ENCODE results near the gene NAT8L. TPM values are rescaled to one million over a fixed set of nuclear protein-coding genes. Genes with fewer than 3 reads are reported as not detected.

Gene NAT8L
- total and polyA plus RNA-seq, 2 experiments from 2014 or later, result 1.5 to 2.7 TPM

DNA sequence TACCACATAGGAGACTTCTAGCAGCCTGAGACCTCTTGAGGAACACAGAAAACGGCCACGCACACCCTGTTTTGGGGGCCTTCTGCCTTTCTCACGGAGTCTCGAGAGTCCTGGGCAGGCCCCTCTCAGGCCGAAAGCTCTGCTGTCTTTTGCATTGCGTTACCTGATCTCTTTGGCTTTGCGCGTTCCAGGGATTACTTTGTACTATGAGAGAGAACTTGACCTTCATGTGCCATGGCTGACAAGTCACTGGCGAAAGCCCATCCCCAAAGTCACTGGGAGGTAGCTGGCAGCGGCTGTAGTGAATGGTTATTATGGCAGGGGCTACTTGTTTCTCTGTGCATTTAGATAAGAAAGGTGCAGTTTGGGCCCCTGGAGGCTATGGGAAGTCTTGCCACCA is 8.0 kb upstream of the NAT8L start:
- TF ChIP-seq EZH2 (IDR thresholded peaks at IDR 0.05; ENCODE audit: borderline replicate concordance) (no peak), EZH2phosphoT487 (IDR thresholded peaks at IDR 0.05; ENCODE audit: low read depth, severe bottlenecking, unreplicated experiment) (no peak), CTCF (IDR thresholded peaks at IDR 0.05; ENCODE audit: poor library complexity) (no peak)
- Histone ChIP-seq H3K79me2 (no peaks in the 10 kb centered on the region), H3K4me2 (no peak overlapping the region), H3K27ac (no peak overlapping the region), H3K4me3 (no peak overlapping the region), H3K9me3 (ENCODE audit: low read depth) (no peaks in the 10 kb centered on the region), H2AFZ (no peak overlapping the region), H4K20me1 (ENCODE audit: insufficient read depth, poor library complexity, severe bottlenecking) (no peaks in the 10 kb centered on the region), H3K9me2 (replicated peaks; ENCODE audit: insufficient read depth) (no peaks in the 10 kb centered on the region), H3K27me3 (peaks cover 9% of the 10 kb centered on the region), H3K36me3 (replicated peaks; ENCODE audit: insufficient read depth, low read depth) (no peaks in the 10 kb centered on the region), H3K4me1 (ENCODE audit: insufficient read depth) (no peaks in the 10 kb centered on the region)
- 81% methylated on average over 10 of the region's 10 CpGs for WGBS (ENCODE audit: low lambda C conversion rate, missing lambda C conversion rate)
- no peak for DNase-seq (ENCODE audit: low spot score)

GRCh38 chr4:2054217-2054616 is 4.9 kb upstream of the NAT8L start:
- no peak for TF ChIP-seq EZH2phosphoT487 (IDR thresholded peaks at IDR 0.05; ENCODE audit: low read depth, severe bottlenecking, unreplicated experiment)
- no peak for TF ChIP-seq EZH2 (IDR thresholded peaks at IDR 0.05; ENCODE audit: borderline replicate concordance)
- no peak for TF ChIP-seq CTCF (IDR thresholded peaks at IDR 0.05; ENCODE audit: poor library complexity)
- H3K27me3 ChIP-seq, result peaks cover 29% of the 10 kb centered on the region
- WGBS (ENCODE audit: low lambda C conversion rate, missing lambda C conversion rate), result 89% methylated on average over 6 of the region's 6 CpGs

DNA sequence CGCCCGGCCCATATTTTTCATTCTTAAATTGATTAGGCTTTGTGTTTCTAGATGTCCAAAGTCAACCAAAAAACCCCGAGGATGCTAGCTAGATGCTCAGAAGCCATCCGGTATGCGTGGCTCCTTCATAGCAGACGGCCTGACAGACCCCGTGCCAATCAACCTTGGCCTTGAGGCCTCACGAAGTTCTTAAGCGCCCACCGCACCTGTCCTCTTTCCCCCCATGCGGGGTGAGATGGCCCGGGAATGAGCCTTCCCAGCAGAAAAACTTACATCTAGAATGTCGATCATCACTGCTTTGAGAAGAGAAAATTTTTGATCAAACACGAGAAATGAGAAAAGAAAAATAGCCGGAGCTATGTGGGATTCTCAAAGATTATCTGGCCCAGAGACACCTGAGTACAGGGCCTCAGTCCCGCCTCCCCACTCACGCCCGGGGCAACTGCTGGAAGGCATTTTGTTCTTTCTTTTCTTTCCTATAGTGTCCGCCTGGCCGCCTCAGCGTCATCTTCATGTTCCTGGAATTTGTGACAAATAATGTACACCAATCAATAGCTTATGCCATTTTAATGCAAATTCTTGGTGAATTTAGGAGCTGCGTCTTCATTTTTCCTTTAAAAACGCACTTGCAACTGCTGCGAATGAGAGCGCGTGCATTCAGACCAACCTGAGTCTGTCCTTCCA is 1.6 kb upstream of the NAT8L start:
- H3K4me3 ChIP-seq, result no peak overlapping the region
- no peak for DNase-seq (ENCODE audit: low spot score)
- H3K27me3 ChIP-seq, result peaks cover 30% of the 10 kb centered on the region
- no peak overlapping the region for H2AFZ ChIP-seq
- H3K79me2 ChIP-seq, result no peaks in the 10 kb centered on the region
- WGBS (ENCODE audit: low lambda C conversion rate, missing lambda C conversion rate), result 83% methylated on average over 26 of the region's 26 CpGs
- no peaks in the 10 kb centered on the region for H3K9me3 ChIP-seq (ENCODE audit: low read depth)
- H3K36me3 ChIP-seq (replicated peaks; ENCODE audit: insufficient read depth, low read depth), result no peaks in the 10 kb centered on the region
- H3K9me2 ChIP-seq (replicated peaks; ENCODE audit: insufficient read depth), result no peaks in the 10 kb centered on the region
- no peaks in the 10 kb centered on the region for H4K20me1 ChIP-seq (ENCODE audit: insufficient read depth, poor library complexity, severe bottlenecking)
- TF ChIP-seq CTCF (IDR thresholded peaks at IDR 0.05; ENCODE audit: poor library complexity), result no peak
- no peak for TF ChIP-seq EZH2phosphoT487 (IDR thresholded peaks at IDR 0.05; ENCODE audit: low read depth, severe bottlenecking, unreplicated experiment)
- TF ChIP-seq EZH2 (IDR thresholded peaks at IDR 0.05; ENCODE audit: borderline replicate concordance), result peak; percentile 5
- no peaks in the 10 kb centered on the region for H3K4me1 ChIP-seq (ENCODE audit: insufficient read depth)
- peak overlapping the region; percentile 88 for H3K4me2 ChIP-seq
- H3K27ac ChIP-seq, result no peak overlapping the region

More at GRCh38 chr4:2054217-2054616, 4.9 kb upstream of the NAT8L start:
- H3K9me3 ChIP-seq (ENCODE audit: low read depth), result no peaks in the 10 kb centered on the region
- no peak overlapping the region for H2AFZ ChIP-seq
- H3K27ac ChIP-seq, result no peak overlapping the region
- H3K4me3 ChIP-seq, result no peak overlapping the region
- no peaks in the 10 kb centered on the region for H3K4me1 ChIP-seq (ENCODE audit: insufficient read depth)
- H3K9me2 ChIP-seq (replicated peaks; ENCODE audit: insufficient read depth), result no peaks in the 10 kb centered on the region
- H3K36me3 ChIP-seq (replicated peaks; ENCODE audit: insufficient read depth, low read depth), result no peaks in the 10 kb centered on the region
- no peaks in the 10 kb centered on the region for H4K20me1 ChIP-seq (ENCODE audit: insufficient read depth, poor library complexity, severe bottlenecking)
- no peaks in the 10 kb centered on the region for H3K79me2 ChIP-seq
- no peak overlapping the region for H3K4me2 ChIP-seq
- DNase-seq (ENCODE audit: low spot score), result no peak
